Endothelial cell of umbilical vein (primary cell): ENCODE results near the gene CHRNA1. TPM values are rescaled to one million over a fixed set of nuclear protein-coding genes. Genes with fewer than 3 reads are reported as not detected.

Source experiments
- BruUV-seq: library from RNA; stranded (reverse); fragments of 400-500 nt; replicated peaks from 2 replicates; lab custom pipeline; 2021; lab: Mats Ljungman, UMichigan
- CTCF ChIA-PET: fragments of 300-600, 350-600 bp; sonication (Branson Sonifier 250); formaldehyde crosslinking; loops from one replicate; lab custom pipeline; 2021; ENCODE audit warnings: antibody characterized with exemption, inconsistent platforms; lab: Charles Lee
- POLR2A ChIA-PET: fragments of 300-600, 350-600 bp; sonication (Branson Sonifier 250); formaldehyde crosslinking; loops from one replicate; lab custom pipeline; 2021; ENCODE audit warnings: antibody characterized with exemption, inconsistent platforms; lab: Charles Lee
- DNase-seq: peaks from one replicate; pipeline ENCODE4 v3.0.0-alpha.2; 2011; ENCODE audit warnings: low read depth, low spot score
- FAIRE-seq: peaks from 2 replicates; lab custom pipeline; 2011; peaks lifted over from hg19 to GRCh38; lab: Jason Lieb, UNC
- H2AFZ ChIP-seq: 2 replicates; pipeline ENCODE4 v1.6.0; 2012; ENCODE audit warnings: low read depth, low read length, control low read depth, inconsistent platforms
- H3K27ac ChIP-seq: 2 replicates; pipeline ENCODE4 v1.5.1; 2011; ENCODE audit warnings: low read depth, mild to moderate bottlenecking, control low read depth, low read length, moderate library complexity; ENCODE audit not compliant: insufficient read depth
- H3K27me3 ChIP-seq, 2 experiments: 2 replicates each; pipeline versions ENCODE4 v1.6.0 to v1.6.1; 2011; ENCODE audit warnings: low read length in 2 of 2, mixed read lengths in 1 of 2; ENCODE audit not compliant: control insufficient read depth in 2 of 2, insufficient read depth in 2 of 2
- H3K36me3 ChIP-seq, 2 experiments: 2 replicates in 1 of 2; 3 replicates in 1 of 2; pipeline ENCODE4 v1.5.1; 2011; ENCODE audit warnings: low read length in 2 of 2, mild to moderate bottlenecking in 1 of 2, moderate library complexity in 1 of 2; ENCODE audit not compliant: control insufficient read depth in 2 of 2, insufficient read depth in 2 of 2; ENCODE audit errors: extremely low read depth in 1 of 2
- H3K4me1 ChIP-seq: 3 replicates; pipeline ENCODE4 v1.5.1; 2011; ENCODE audit warnings: mild to moderate bottlenecking, low read length; ENCODE audit not compliant: control insufficient read depth, insufficient read depth; ENCODE audit errors: extremely low read depth
- H3K4me2 ChIP-seq: 2 replicates; pipeline ENCODE4 v1.6.1; 2011; ENCODE audit warnings: low read length, control low read depth, mixed read lengths; ENCODE audit not compliant: insufficient read depth
- H3K4me3 ChIP-seq, 3 experiments: fragments of 200-600 bp in 1 of 3; sonication (generic), shearing (Covaris generic) in 1 of 3; replicated peaks in 1 of 3; 2 replicates each; pipeline ENCODE4 v1.5.1; 2011 to 2016; ENCODE audit warnings: control low read depth in 3 of 3, low read length in 3 of 3, mild to moderate bottlenecking in 2 of 3, inconsistent platforms in 1 of 3, low read depth in 1 of 3, moderate library complexity in 1 of 3; ENCODE audit not compliant: insufficient read depth in 1 of 3
- H3K79me2 ChIP-seq: 2 replicates; pipeline ENCODE4 v1.6.0; 2012; ENCODE audit warnings: low read length, inconsistent platforms; ENCODE audit not compliant: control insufficient read depth, insufficient read depth
- H3K9ac ChIP-seq: replicated peaks from 2 replicates; pipeline ENCODE3; 2011; ENCODE audit warnings: low read length, control low read depth; ENCODE audit not compliant: insufficient read depth; ENCODE audit errors: extremely low read depth
- H3K9me1 ChIP-seq: replicated peaks from 3 replicates; pipeline ENCODE4 v1.6.0; 2011; ENCODE audit warnings: mild to moderate bottlenecking, low read length; ENCODE audit not compliant: control insufficient read depth, insufficient read depth; ENCODE audit errors: extremely low read depth
- H3K9me3 ChIP-seq: replicated peaks from 2 replicates; pipeline ENCODE4 v1.5.1; 2012; ENCODE audit warnings: low read length, inconsistent platforms; ENCODE audit not compliant: control insufficient read depth, insufficient read depth
- H4K20me1 ChIP-seq: replicated peaks from 2 replicates; pipeline ENCODE3; 2011; ENCODE audit warnings: mild to moderate bottlenecking, low read length; ENCODE audit not compliant: control insufficient read depth, insufficient read depth; ENCODE audit errors: extremely low read depth
- EZH2 ChIP-seq: IDR thresholded peaks from 2 replicates; pipeline ENCODE4 v1.6.1; 2012; ENCODE audit warnings: borderline replicate concordance, low read depth, mild to moderate bottlenecking, moderate library complexity, low read length, inconsistent platforms; ENCODE audit not compliant: severe bottlenecking
- FOS ChIP-seq: IDR thresholded peaks from 2 replicates; pipeline ENCODE4 v1.6.1; 2011; ENCODE audit warnings: mild to moderate bottlenecking, low read length, moderate library complexity, borderline replicate concordance; ENCODE audit not compliant: insufficient read depth
- GATA2 ChIP-seq: IDR thresholded peaks from 2 replicates; pipeline ENCODE4 v1.7.0; 2011; ENCODE audit warnings: low read depth, mild to moderate bottlenecking, moderate library complexity, mixed read lengths, low read length; ENCODE audit not compliant: insufficient read length, insufficient read depth
- JUN ChIP-seq: IDR thresholded peaks from 2 replicates; pipeline ENCODE4 v1.6.1; 2011; ENCODE audit warnings: borderline replicate concordance, low read depth; ENCODE audit not compliant: insufficient read length, insufficient read depth
- MYC ChIP-seq: IDR thresholded peaks from one replicate; pipeline ENCODE4 v1.6.1; 2011; ENCODE audit warnings: mild to moderate bottlenecking, low read depth, low read length
- POLR2A ChIP-seq: IDR thresholded peaks from 2 replicates; pipeline ENCODE4 v1.6.1; 2012; ENCODE audit warnings: low read depth, mild to moderate bottlenecking, control low read depth, low read length
- POLR2AphosphoS5 ChIP-seq: IDR thresholded peaks from 2 replicates; pipeline ENCODE4 v1.6.1; 2012; ENCODE audit warnings: low read depth, mild to moderate bottlenecking, control low read depth, low read length, moderate library complexity; ENCODE audit not compliant: insufficient read depth
- dilution Hi-C: fragments of 300-500 bp; cut with MboI; formaldehyde crosslinking; loops from one replicate; pipeline ENCODE4 v1.15.0; 2019; ENCODE audit warnings: low sequenced_read_pairs; ENCODE audit not compliant: extremely low pct_ligation_motif_present
- intact Hi-C: fragments of 100-400 bp; cut with micrococcal nuclease; formaldehyde crosslinking; loops from one replicate; pipeline ENCODE4 v1.10.0; 2022
- polyA plus RNA-seq, 4 experiments: library from polyadenylated mRNA; depleted of rRNA in 3 of 4; stranded (reverse) in 3 of 4; unstranded in 1 of 4; fragments of >200 nt; gene quantifications; 2 replicates each; pipeline versions ENCODE4 v1.2.1 to v1.2.3, GENCODE V29; 2011 to 2012; ENCODE audit warnings: missing spikeins in 1 of 4
- total RNA-seq: library from RNA; stranded (reverse); gene quantifications from 2 replicates; pipeline ENCODE4 v1.2.3, GENCODE V29; 2021
- TF ChIP-seq, protein P1 (sequence below), 2 donors: IDR thresholded peaks; 1 replicate in 1 of 2; 2 replicates in 1 of 2; pipeline ENCODE4 v1.5.1; 2011; ENCODE audit warnings: low read length in 2 of 2, mild to moderate bottlenecking in 2 of 2, moderate library complexity in 2 of 2, control low read depth in 1 of 2, inconsistent platforms in 1 of 2, low read depth in 1 of 2; ENCODE audit not compliant: insufficient read depth in 1 of 2; ENCODE audit errors: extremely low read depth in 1 of 2
- TF ChIP-seq, protein P2 (sequence below): IDR thresholded peaks from 2 replicates; pipeline ENCODE4 v1.6.1; 2011; ENCODE audit not compliant: insufficient read depth, insufficient read length

CHRNA1 gene
- total and polyA plus RNA-seq, 2 donors (not counting 3 experiments of a cell fraction or from before 2014, with no cell fraction given): 11.3 to 18.2 TPM

GRCh38 chr2:174780191-174780840 lies 16.0 kb upstream of the CHRNA1 start:
- intact Hi-C loops: no loop called here
- TF ChIP-seq GATA2 (no peak), JUN (no peak), EZH2 (no peak), FOS (no peak), POLR2A (no peak), POLR2AphosphoS5 (no peak), MYC (no peak)
- TF ChIP-seq, protein P1, sequence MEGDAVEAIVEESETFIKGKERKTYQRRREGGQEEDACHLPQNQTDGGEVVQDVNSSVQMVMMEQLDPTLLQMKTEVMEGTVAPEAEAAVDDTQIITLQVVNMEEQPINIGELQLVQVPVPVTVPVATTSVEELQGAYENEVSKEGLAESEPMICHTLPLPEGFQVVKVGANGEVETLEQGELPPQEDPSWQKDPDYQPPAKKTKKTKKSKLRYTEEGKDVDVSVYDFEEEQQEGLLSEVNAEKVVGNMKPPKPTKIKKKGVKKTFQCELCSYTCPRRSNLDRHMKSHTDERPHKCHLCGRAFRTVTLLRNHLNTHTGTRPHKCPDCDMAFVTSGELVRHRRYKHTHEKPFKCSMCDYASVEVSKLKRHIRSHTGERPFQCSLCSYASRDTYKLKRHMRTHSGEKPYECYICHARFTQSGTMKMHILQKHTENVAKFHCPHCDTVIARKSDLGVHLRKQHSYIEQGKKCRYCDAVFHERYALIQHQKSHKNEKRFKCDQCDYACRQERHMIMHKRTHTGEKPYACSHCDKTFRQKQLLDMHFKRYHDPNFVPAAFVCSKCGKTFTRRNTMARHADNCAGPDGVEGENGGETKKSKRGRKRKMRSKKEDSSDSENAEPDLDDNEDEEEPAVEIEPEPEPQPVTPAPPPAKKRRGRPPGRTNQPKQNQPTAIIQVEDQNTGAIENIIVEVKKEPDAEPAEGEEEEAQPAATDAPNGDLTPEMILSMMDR (IDR thresholded peaks at IDR 0.05; ENCODE audit: extremely low read depth in 1 of 2, insufficient read depth in 1 of 2, low read depth in 1 of 2, low read length in 2 of 2): no peak
- TF ChIP-seq, protein P2, sequence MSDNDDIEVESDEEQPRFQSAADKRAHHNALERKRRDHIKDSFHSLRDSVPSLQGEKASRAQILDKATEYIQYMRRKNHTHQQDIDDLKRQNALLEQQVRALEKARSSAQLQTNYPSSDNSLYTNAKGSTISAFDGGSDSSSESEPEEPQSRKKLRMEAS: no peak

More at GRCh38 chr2:174780191-174780840, 16.0 kb upstream of the CHRNA1 start:
- no peaks in the 10 kb centered on the region for H3K9me1 ChIP-seq
- no peak for FAIRE-seq
- no peak for DNase-seq
- H3K4me3 ChIP-seq: no peak overlapping the region
- dilution Hi-C loops: no loop called here
- no peak overlapping the region for H2AFZ ChIP-seq
- H4K20me1 ChIP-seq: no peaks in the 10 kb centered on the region
- ChIA-PET CTCF (interaction anchor here (0.8 to 4.5 kb wide), 4 partner anchors 9 to 204 kb away, joined by 3 to 39 read pairs (median 4); no protein-coding TSS in a partner anchor), POLR2A (no interaction called here)
- H3K36me3 ChIP-seq: no peaks in the 10 kb centered on the region
- no peak overlapping the region for H3K9ac ChIP-seq
- H3K9me3 ChIP-seq: no peaks in the 10 kb centered on the region
- no peaks in the 10 kb centered on the region for H3K79me2 ChIP-seq
- H3K27ac ChIP-seq: no peak overlapping the region
- no peak overlapping the region for H3K4me2 ChIP-seq
- H3K27me3 ChIP-seq: no peaks in the 10 kb centered on the region
- no TSS peak for BruUV-seq
- H3K4me1 ChIP-seq: no peaks in the 10 kb centered on the region
